D341Med (cell line): Measurements from ENCODE around the gene CATSPERD.
"Not testable (repeated sequence)": the region's sequence is repeated elsewhere in the genome, so short reads cannot be mapped to it uniquely, and the experiment has no call there.

Experiments used
- DNase-seq: peaks from one replicate; pipeline ENCODE4 v3.0.0; 2012; ENCODE audit warnings: low spot score

The CATSPERD gene

GRCh38 chr19:5727453-5728050 lies 7.1 kb downstream of the CATSPERD start:
- no peak for DNase-seq

GRCh38 chr19:5733172-5733571 lies 12.7 kb downstream of the CATSPERD start:
- DNase-seq, result not testable (repeated sequence)

GRCh38 chr19:5738423-5738822 lies 18.0 kb downstream of the CATSPERD start:
- no peak for DNase-seq

- no peak for DNase-seq
Measured at GRCh38 chr19:5742051-5742450, 21.6 kb downstream of the CATSPERD start.

GRCh38 chr19:5743630-5744029 lies 23.2 kb downstream of the CATSPERD start:
- no peak for DNase-seq

GRCh38 chr19:5744999-5745398 lies 24.6 kb downstream of the CATSPERD start:
- not testable (repeated sequence) for DNase-seq

GRCh38 chr19:5748920-5749319 lies 28.5 kb downstream of the CATSPERD start:
- DNase-seq, result not testable (repeated sequence)

- DNase-seq, result no peak
Measured at GRCh38 chr19:5749505-5749904, 29.1 kb downstream of the CATSPERD start.

- DNase-seq, result no peak
Measured at GRCh38 chr19:5751709-5752108, 31.3 kb downstream of the CATSPERD start.

GRCh38 chr19:5753743-5754142 lies 33.3 kb downstream of the CATSPERD start:
- no peak for DNase-seq

GRCh38 chr19:5762608-5763217 lies 42.3 kb downstream of the CATSPERD start:
- DNase-seq, result no peak

- no peak for DNase-seq
Measured at GRCh38 chr19:5765220-5765619, 44.8 kb downstream of the CATSPERD start.

- no peak for DNase-seq
Measured at GRCh38 chr19:5767949-5768348, 47.5 kb downstream of the CATSPERD start.

GRCh38 chr19:5772416-5772815 lies 52.0 kb downstream of the CATSPERD start:
- DNase-seq, result no peak

GRCh38 chr19:5773276-5773675 lies 52.8 kb downstream of the CATSPERD start:
- no peak for DNase-seq

GRCh38 chr19:5774921-5775320 lies 54.5 kb downstream of the CATSPERD start:
- DNase-seq, result no peak

GRCh38 chr19:5775668-5776309 lies 55.4 kb downstream of the CATSPERD start:
- no peak for DNase-seq

GRCh38 chr19:5778402-5778801 lies 58.0 kb downstream of the CATSPERD start:
- DNase-seq, result no peak

GRCh38 chr19:5780916-5781315 lies 60.5 kb downstream of the CATSPERD start:
- DNase-seq, result not testable (repeated sequence)

- DNase-seq, result no peak
Measured at GRCh38 chr19:5782322-5782721, 61.9 kb downstream of the CATSPERD start.

- no peak for DNase-seq
Measured at GRCh38 chr19:5782945-5783919, 62.8 kb downstream of the CATSPERD start.

- no peak for DNase-seq
Measured at GRCh38 chr19:5784581-5785147, 64.2 kb downstream of the CATSPERD start, which contains the start of gene PRR22. TSS of gene PRR22 (minus strand) at chr19:5784746. CDS start at chr19:5784660, 86 bp downstream.
